GM18502 (cell line): ENCODE results near the gene HEXIM1.

Source experiments
- ATAC-seq: cut with Tn5 transposase; IDR thresholded peaks from one replicate; pipeline ENCODE4 v1.9.1; 2021; ENCODE audit warnings: mild to moderate bottlenecking; ENCODE audit not compliant: unreplicated experiment, poor library complexity

The HEXIM1 gene

GRCh38 chr17:45144199-45145034 lies 3.9 kb upstream of the HEXIM1 start:
- no peak for ATAC-seq

- ATAC-seq: no peak
Measured at GRCh38 chr17:45145035-45145389, 3.3 kb upstream of the HEXIM1 start.

DNA sequence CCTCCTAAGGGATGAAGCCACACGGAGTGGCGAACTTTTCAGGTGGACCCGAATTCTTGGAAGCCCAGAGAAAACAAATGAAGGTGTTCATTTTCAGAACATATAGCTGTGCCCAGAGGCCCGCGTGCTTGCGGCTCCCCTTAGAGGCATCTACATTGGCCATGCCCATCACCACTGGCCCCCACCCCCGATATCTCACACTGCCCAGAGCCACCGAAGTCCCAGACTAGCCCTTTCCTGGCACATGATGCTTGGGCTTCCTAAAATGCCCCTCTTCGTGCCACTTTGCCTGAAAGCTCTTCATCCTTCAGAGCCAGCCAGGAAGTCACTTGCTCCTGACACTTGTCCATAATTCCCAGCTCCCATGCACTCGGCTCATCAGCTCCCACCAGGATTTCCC lies 2.1 kb upstream of the HEXIM1 start:
- no peak for ATAC-seq

- ATAC-seq: no peak
Measured at GRCh38 chr17:45146592-45146889, 1.7 kb upstream of the HEXIM1 start.

DNA sequence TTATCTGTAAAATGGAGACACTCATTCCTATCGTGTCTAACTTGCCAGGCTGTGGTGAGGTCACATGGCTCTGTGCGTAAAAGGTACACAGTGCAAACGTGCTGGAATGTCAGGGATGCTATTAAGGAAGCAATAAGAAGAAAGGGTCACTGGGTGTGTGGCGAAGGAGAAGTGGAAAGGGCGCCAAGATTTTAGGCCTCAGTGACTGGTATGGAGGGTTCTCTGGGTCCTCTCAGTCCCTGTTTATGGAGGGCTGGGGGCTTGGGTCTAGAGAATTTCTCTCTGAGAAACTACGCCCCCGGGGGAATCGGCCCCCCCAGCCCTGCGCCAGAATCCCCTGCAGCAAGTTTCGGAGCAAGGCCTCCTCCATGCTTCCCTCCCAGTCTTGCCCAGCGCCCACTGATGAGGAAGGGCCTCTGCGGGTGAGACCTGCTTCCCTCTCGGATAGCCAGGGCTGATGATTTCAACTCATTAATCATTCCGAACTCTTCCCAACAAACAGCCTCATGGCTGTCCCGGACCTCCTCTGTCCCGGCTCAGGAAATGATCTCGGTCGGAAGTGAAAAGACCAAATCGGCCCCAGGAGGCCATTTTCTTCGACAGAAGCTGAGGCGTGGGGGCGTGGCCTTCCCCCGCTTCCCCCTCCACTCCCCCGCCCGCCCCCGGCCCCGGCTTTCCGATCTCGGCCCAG lies 1.2 kb upstream of the HEXIM1 start:
- no peak for ATAC-seq

DNA sequence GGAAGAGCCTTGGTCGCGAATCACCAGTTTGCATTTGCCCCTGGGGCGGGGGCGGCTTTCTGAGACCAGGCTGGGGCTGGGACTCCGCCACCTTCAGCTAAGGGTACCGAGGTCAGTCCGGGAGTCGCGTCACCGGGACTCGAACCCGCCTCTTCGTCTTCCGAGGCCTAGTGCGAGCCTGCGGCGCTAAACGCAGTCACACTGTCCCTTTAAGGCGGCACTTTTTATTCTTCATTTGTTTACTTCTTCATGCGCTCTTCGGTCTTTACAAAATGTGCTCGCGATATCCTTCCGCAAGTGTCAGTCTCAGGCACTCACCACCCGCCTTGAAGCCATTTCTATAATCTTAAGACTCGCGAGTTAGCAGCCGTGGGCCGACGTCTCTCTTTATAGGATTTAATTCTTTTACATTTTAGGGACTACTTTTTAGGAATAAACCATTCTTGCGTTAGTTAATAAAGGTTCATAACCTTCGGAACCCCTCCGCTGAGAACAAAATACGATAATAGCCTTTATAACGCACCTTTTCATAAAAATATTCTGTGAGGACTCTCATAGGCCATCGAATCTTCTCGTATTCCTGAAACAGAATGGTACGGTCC lies 593 bp upstream of the HEXIM1 start:
- ATAC-seq: no peak

DNA sequence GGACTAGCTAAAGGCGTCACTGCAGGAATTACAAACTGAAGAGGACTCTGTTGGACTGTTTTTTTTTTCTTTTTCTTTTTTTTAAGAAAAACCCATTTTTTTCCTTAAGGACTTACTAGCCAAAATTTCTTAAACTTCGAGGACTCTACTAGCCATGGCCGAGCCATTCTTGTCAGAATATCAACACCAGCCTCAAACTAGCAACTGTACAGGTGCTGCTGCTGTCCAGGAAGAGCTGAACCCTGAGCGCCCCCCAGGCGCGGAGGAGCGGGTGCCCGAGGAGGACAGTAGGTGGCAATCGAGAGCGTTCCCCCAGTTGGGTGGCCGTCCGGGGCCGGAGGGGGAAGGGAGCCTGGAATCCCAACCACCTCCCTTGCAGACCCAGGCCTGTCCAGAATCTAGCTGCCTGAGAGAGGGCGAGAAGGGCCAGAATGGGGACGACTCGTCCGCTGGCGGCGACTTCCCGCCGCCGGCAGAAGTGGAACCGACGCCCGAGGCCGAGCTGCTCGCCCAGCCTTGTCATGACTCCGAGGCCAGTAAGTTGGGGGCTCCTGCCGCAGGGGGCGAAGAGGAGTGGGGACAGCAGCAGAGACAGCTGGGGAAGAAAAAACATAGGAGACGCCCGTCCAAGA lies 878 bp downstream of the HEXIM1 start:
- no peak for ATAC-seq

- no peak for ATAC-seq
Measured at GRCh38 chr17:45149669-45150664, 1.7 kb downstream of the HEXIM1 start.

- ATAC-seq: no peak
Measured at GRCh38 chr17:45150911-45151809, 2.9 kb downstream of the HEXIM1 start.

DNA sequence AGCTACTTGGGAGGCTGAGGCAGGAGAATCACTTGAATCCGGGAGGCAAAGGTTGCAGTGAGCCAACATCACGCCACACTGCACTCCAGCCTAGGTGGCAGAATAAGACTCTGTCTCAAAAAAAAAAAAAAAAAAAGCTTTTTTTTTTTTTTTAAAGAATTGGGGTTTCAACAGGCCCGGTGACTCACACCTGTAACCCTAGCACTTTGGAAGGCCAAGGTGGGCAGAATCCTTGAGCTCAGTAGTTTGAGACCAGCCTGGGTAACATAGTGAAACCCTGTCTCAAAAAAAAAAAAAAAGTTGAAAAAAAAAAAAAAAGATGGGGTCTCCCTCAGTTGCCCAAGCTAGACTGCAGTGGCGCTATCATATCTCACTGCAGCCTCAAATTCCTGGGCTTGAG lies 6.8 kb downstream of the HEXIM1 start:
- ATAC-seq: no peak

DNA sequence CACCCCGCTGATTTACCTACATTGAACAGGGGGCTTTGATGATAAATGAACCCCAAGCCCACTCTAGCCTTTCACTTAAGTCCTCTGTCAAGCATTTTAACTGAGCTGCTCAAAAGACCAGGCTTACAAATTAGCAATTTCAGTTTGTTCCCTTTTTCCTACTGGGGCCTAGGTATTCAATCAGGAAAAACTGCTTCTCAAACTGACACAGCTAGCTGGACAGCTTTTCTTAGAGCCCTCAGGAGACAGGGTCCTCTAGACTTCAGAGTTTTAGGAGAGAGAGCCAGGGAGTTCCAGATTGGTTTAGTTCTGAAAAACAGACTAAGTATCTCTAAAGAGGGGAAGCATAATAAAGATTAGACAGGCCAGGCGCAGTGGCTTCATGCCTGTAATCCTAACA lies 7.2 kb downstream of the HEXIM1 start:
- ATAC-seq: no peak

- ATAC-seq: no peak
Measured at GRCh38 chr17:45156242-45156641, 8.0 kb downstream of the HEXIM1 start.

DNA sequence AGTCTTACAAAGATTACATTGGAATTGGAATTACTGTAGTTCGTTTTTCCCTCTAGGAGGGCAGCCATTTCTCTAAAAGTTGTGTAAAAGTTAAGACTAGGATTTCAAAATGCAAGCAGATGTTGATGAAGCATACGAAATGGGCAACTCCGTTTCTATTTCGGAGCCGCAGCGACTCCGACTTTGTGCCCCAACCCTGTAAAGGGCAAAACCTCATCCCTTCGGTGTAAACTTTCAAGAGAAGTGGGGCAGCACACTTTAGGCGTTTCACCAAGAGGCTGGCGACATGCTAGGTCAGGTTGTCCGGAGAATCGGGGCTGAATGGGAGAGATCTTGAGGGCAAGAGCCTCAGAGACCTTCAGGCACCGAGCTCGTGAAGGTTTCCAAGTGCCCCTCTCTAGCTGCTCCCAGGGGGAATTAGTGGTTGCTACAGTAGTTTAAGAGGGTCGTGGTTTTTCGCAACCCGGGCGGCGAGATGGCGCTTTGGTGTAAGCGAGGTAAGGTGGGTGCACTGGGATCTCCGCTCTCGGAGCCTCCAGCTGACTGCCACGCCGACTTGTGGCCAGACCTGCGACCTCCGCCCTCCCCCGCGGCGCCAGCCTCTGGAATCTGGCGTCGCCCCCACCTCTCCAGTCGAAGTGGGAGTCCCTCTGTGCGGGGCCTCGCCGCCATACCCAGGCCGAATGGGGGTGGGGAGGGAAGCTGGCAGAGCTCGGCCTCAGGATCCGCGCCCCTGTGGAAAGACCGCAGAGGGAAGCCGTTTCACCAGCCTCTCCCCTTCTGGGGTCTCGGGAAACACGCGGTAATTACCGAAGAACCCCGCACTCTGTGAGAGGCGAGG lies 12.4 kb downstream of the HEXIM1 start:
- peak; percentile 19 for ATAC-seq

- peak; percentile 90 for ATAC-seq
Measured at GRCh38 chr17:45161288-45162024, 13.2 kb downstream of the HEXIM1 start, which contains the start of gene HEXIM2. HEXIM2 (plus strand) TSS chr17:45161875; CDS start chr17:45162794, 919 bp downstream.

DNA sequence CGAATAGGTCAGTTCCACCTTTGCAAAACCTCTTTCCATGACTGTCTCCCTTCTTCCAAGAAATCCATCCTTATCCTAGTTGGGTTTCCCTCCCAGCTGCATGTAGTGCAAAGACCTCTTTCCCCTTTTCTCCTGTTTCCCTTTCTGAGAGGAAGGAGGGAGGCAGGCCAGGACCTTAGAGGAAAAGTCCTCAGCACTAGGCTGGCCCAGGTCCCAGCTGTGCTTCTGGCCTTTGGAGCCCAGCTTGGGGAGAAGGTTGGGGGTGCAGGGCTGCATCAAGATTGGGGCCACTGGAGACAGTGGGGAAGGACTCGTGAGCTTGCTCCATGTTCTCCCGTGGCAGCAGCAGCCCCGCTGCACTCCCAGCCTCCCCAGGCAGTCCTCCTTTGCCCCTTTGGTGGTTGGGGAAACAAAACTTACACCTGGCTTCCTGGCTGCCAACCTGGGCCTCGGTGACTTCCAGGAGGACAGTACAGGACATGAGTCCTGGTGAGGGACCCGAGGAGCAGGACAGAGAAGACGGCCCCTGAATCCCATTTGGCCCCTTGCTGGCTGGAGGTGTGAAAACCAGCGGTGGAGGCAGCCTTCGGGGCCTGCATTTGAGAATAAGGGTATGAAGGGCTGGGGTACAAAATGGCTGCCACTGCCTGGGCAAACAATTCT lies 13.9 kb downstream of the HEXIM1 start:
- ATAC-seq: peak; percentile 5

GRCh38 chr17:45164734-45165269 lies 16.5 kb downstream of the HEXIM1 start:
- ATAC-seq: no peak
